Type B pancreatic cell (in vitro differentiated cells): ENCODE data around the gene MRPL23. TPM values are rescaled to one million over a fixed set of nuclear protein-coding genes. Genes with fewer than 3 reads are reported as not detected.

Experiments used
- DNase-seq: peaks from one replicate; pipeline ENCODE4 v3.0.0; 2021; ENCODE audit warnings: mixed read lengths; ENCODE audit not compliant: unreplicated experiment; ENCODE audit errors: extremely low spot score
- H3K27ac Mint-ChIP-seq: 2 replicates; pipeline ENCODE4 v1.8.0; 2021; ENCODE audit warnings: mild to moderate bottlenecking, mixed read lengths
- H3K27me3 Mint-ChIP-seq: 2 replicates; pipeline ENCODE4 v1.8.0; 2021; ENCODE audit warnings: mixed read lengths
- H3K36me3 Mint-ChIP-seq: 2 replicates; pipeline ENCODE4 v1.8.0; 2021; ENCODE audit warnings: mixed read lengths
- H3K4me1 Mint-ChIP-seq: one replicate; pipeline ENCODE4 v1.8.0; 2021; ENCODE audit warnings: mixed read lengths; ENCODE audit not compliant: unreplicated experiment
- H3K4me3 Mint-ChIP-seq: 2 replicates; pipeline ENCODE4 v1.8.0; 2021; ENCODE audit warnings: mild to moderate bottlenecking, mixed read lengths
- H3K9me3 Mint-ChIP-seq: 2 replicates; pipeline ENCODE4 v1.8.0; 2021; ENCODE audit warnings: mixed read lengths
- CTCF ChIP-seq: fragments of 200-600 bp; sonication (generic); conservative IDR thresholded peaks from 2 replicates; pipeline ENCODE4 v1.5.0; 2021; ENCODE audit warnings: antibody characterized with exemption, mild to moderate bottlenecking
- total RNA-seq: library from RNA; stranded (reverse); gene quantifications from 2 replicates; pipeline ENCODE4 v1.2.1, GENCODE V29; 2021; ENCODE audit warnings: low replicate concordance

MRPL23 gene
- total RNA-seq, 1 donor from 2014 or later = 46.1 TPM

GRCh38 chr11:1963864-1964263, 16.7 kb downstream of the MRPL23 start:
- no peak for TF ChIP-seq CTCF
- Mint-ChIP-seq H3K4me3 (no peak overlapping the region), H3K36me3 (no peaks in the 10 kb centered on the region), H3K27ac (no peak overlapping the region), H3K27me3 (no peaks in the 10 kb centered on the region), H3K9me3 (no peaks in the 10 kb centered on the region), H3K4me1 (no peaks in the 10 kb centered on the region)
- no peak for DNase-seq

GRCh38 chr11:1964348-1964747, 17.2 kb downstream of the MRPL23 start:
- no peak overlapping the region for H3K4me3 Mint-ChIP-seq
- H3K4me1 Mint-ChIP-seq = no peaks in the 10 kb centered on the region
- TF ChIP-seq CTCF = no peak
- no peaks in the 10 kb centered on the region for H3K27me3 Mint-ChIP-seq
- no peaks in the 10 kb centered on the region for H3K9me3 Mint-ChIP-seq
- no peak for DNase-seq
- no peak overlapping the region for H3K27ac Mint-ChIP-seq
- H3K36me3 Mint-ChIP-seq = no peaks in the 10 kb centered on the region

GRCh38 chr11:1964955-1965354, 17.8 kb downstream of the MRPL23 start:
- H3K4me3 Mint-ChIP-seq = no peak overlapping the region
- no peak for DNase-seq
- H3K27me3 Mint-ChIP-seq = no peaks in the 10 kb centered on the region
- no peaks in the 10 kb centered on the region for H3K9me3 Mint-ChIP-seq
- no peaks in the 10 kb centered on the region for H3K4me1 Mint-ChIP-seq
- H3K27ac Mint-ChIP-seq = no peak overlapping the region
- H3K36me3 Mint-ChIP-seq = no peaks in the 10 kb centered on the region
- no peak for TF ChIP-seq CTCF

- Mint-ChIP-seq H3K27me3 (no peaks in the 10 kb centered on the region), H3K27ac (no peak overlapping the region), H3K4me1 (no peaks in the 10 kb centered on the region), H3K36me3 (no peaks in the 10 kb centered on the region), H3K9me3 (no peaks in the 10 kb centered on the region), H3K4me3 (no peak overlapping the region)
- TF ChIP-seq CTCF = no peak
- DNase-seq = no peak
Measured at GRCh38 chr11:1966531-1966930, 19.4 kb downstream of the MRPL23 start.

- DNase-seq = no peak
Measured at GRCh38 chr11:1967641-1968225, 20.6 kb downstream of the MRPL23 start.

More at GRCh38 chr11:1967641-1968225, 20.6 kb downstream of the MRPL23 start:
- Mint-ChIP-seq H3K27me3 (no peaks in the 10 kb centered on the region), H3K4me1 (no peaks in the 10 kb centered on the region), H3K36me3 (no peaks in the 10 kb centered on the region), H3K27ac (no peak overlapping the region), H3K9me3 (no peaks in the 10 kb centered on the region), H3K4me3 (no peak overlapping the region)
- no peak for TF ChIP-seq CTCF
